GM10248 (cell line): Measurements from ENCODE around the gene FAM83F.

Experiments used
- CTCF ChIA-PET: fragments of 300-600 bp; sonication (Branson Sonifier 250); formaldehyde crosslinking; extraction: SDS; loops from one replicate; lab custom pipeline; 2021; ENCODE audit warnings: antibody characterized with exemption; lab: Yijun Ruan, JAX
- POLR2A ChIA-PET: fragments of 350-650 bp; sonication (Branson Sonifier 250); formaldehyde crosslinking; extraction: SDS; loops from one replicate; lab custom pipeline; 2020; ENCODE audit warnings: antibody characterized with exemption; lab: Yijun Ruan, JAX
- DNase-seq: peaks from one replicate; pipeline ENCODE4 v3.0.0; 2012; ENCODE audit errors: extremely low spot score
- CTCF ChIP-seq: IDR thresholded peaks from 2 replicates; pipeline ENCODE4 v1.5.1; 2012; ENCODE audit warnings: mild to moderate bottlenecking, low read depth; ENCODE audit errors: extremely low read depth, missing control alignments, control extremely low read depth

The FAM83F gene

GRCh38 chr22:40027191-40028097, 32.7 kb downstream of the FAM83F start:
- TF ChIP-seq CTCF, result no peak
- ChIA-PET POLR2A (no interaction called here), CTCF (interaction anchor here (1.1 to 21.4 kb wide), 4 partner anchors 9 to 488 kb away, joined by 3 to 419 read pairs (median 11); partner anchors contain the start of gene RPS19BP1)
- DNase-seq, result no peak

GRCh38 chr22:40028098-40028425, 33.3 kb downstream of the FAM83F start:
- CTCF ChIA-PET, result interaction anchor here (1.6 to 21.4 kb wide), 3 partner anchors 8 to 489 kb away, joined by 4 to 419 read pairs (median 18); partner anchors contain the start of gene RPS19BP1
- DNase-seq, result no peak
- POLR2A ChIA-PET, result no interaction called here
- TF ChIP-seq CTCF, result no peak

- ChIA-PET POLR2A (no interaction called here), CTCF (interaction anchor here (1.3 to 21.4 kb wide), 4 partner anchors 7 to 490 kb away, joined by 4 to 419 read pairs (median 11); partner anchors contain the start of gene RPS19BP1)
- no peak for DNase-seq
- no peak for TF ChIP-seq CTCF
Measured at GRCh38 chr22:40029189-40029890, 34.6 kb downstream of the FAM83F start.

- TF ChIP-seq CTCF, result no peak
- ChIA-PET CTCF (interaction anchor here (1.2 to 21.4 kb wide), 3 partner anchors 8 to 491 kb away, joined by 3 to 419 read pairs (median 4); partner anchors contain the start of gene RPS19BP1), POLR2A (no interaction called here)
- DNase-seq, result no peak
Measured at GRCh38 chr22:40030026-40030757, 35.4 kb downstream of the FAM83F start.

- POLR2A ChIA-PET, result no interaction called here
- CTCF ChIA-PET, result interaction anchor here (1.2 to 21.4 kb wide), 2 partner anchors 9 to 491 kb away, joined by 3 to 419 read pairs; partner anchors contain the start of gene RPS19BP1
- no peak for TF ChIP-seq CTCF
- no peak for DNase-seq
Measured at GRCh38 chr22:40030758-40031095, 36.0 kb downstream of the FAM83F start.
